Activated T-cell treated with anti-CD3 and anti-CD28 coated beads, Interleukin-2, amount 50 U/mL, for 4 hours (primary cell): ENCODE measurements around the gene NOS3. TPM values are rescaled to one million over a fixed set of nuclear protein-coding genes. Genes with fewer than 3 reads are reported as not detected.
A peak's percentile ranks its signal among the peaks of the same experiment; 100 is the strongest.

Source experiments
- ATAC-seq, 2 donors: fragments of 200-7000 bp; cut with Tn5 transposase; one replicate each; pipeline ENCODE4 v1.10.0; 2021
- DNase-seq: peaks from one replicate; pipeline ENCODE4 v3.0.0-alpha.2; 2020
- H3K27me3 Mint-ChIP-seq: one replicate; pipeline ENCODE4 v1.8.0; 2021; ENCODE audit warnings: low read depth, mixed read lengths
- H3K36me3 Mint-ChIP-seq: one replicate; pipeline ENCODE4 v1.8.0; 2022; ENCODE audit warnings: mixed read lengths; ENCODE audit not compliant: insufficient read depth
- H3K4me1 Mint-ChIP-seq: one replicate; pipeline ENCODE4 v1.8.0; 2021; ENCODE audit warnings: low read depth, mixed read lengths
- H3K4me3 Mint-ChIP-seq: one replicate; pipeline ENCODE4 v1.8.0; 2021; ENCODE audit warnings: mild to moderate bottlenecking, moderate library complexity, mixed read lengths
- H3K9me3 Mint-ChIP-seq: one replicate; pipeline ENCODE4 v1.8.0; 2021; ENCODE audit warnings: mixed read lengths
- total RNA-seq, 3 donors: library from RNA; stranded (reverse); gene quantifications; one replicate each; pipeline ENCODE4 v1.2.1, GENCODE V29; 2021

The NOS3 gene
- total RNA-seq, 3 donors from 2014 or later: 5.3 to 9.2 (median 8.2) TPM

DNA sequence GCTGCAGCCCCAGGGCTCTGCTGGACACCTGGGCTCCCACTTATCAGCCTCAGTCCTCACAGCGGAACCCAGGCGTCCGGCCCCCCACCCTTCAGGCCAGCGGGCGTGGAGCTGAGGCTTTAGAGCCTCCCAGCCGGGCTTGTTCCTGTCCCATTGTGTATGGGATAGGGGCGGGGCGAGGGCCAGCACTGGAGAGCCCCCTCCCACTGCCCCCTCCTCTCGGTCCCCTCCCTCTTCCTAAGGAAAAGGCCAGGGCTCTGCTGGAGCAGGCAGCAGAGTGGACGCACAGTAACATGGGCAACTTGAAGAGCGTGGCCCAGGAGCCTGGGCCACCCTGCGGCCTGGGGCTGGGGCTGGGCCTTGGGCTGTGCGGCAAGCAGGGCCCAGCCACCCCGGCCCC lies 2.7 kb downstream of the NOS3 start:
- H3K4me3 Mint-ChIP-seq: no peak overlapping the region
- ATAC-seq: no peak
- H3K4me1 Mint-ChIP-seq: peaks cover 35% of the 10 kb centered on the region
- peaks cover 19% of the 10 kb centered on the region for H3K9me3 Mint-ChIP-seq
- peaks cover 4% of the 10 kb centered on the region for H3K36me3 Mint-ChIP-seq
- no peak for DNase-seq
- H3K27me3 Mint-ChIP-seq: peaks cover 2% of the 10 kb centered on the region

DNA sequence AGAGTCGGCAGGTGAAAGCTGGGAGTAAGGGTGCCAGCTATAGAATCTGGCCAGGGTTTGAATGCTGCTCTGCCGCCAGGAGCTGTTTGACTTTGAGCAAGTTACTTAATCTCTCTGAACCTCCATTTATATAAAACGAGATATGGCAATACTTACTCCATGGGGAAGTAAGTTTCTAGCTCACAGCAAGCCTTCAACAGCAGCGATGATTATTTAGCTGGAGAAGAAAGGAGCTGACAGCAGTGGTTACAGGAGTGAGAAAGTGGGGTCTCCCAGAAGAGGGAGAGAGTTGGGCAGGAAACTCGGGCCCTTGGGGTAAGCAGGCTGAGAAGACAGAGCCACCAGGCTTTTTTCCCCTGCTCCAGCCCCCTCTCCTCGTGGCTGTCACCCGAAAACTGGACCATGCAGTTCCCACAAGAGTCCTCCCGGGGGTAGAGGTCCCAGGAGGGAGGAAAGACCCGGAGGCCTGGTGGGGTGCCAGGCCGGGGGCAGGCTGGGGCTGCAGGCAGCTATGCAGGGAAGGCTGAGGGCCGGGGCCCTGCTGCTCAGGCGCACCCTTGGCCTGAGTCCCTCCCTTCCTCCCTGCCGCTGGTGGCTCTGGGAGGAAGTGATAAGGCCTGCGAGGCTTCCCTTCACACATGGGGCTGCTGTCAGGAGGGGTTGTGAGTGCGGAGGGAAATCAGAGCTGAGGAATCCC lies 3.5 kb downstream of the NOS3 start:
- peaks cover 19% of the 10 kb centered on the region for H3K9me3 Mint-ChIP-seq
- peaks cover 4% of the 10 kb centered on the region for H3K36me3 Mint-ChIP-seq
- ATAC-seq (peak; percentile 65 to 68), DNase-seq (no peak)
- H3K27me3 Mint-ChIP-seq: peaks cover 2% of the 10 kb centered on the region
- no peak overlapping the region for H3K4me3 Mint-ChIP-seq
- peaks cover 37% of the 10 kb centered on the region for H3K4me1 Mint-ChIP-seq

DNA sequence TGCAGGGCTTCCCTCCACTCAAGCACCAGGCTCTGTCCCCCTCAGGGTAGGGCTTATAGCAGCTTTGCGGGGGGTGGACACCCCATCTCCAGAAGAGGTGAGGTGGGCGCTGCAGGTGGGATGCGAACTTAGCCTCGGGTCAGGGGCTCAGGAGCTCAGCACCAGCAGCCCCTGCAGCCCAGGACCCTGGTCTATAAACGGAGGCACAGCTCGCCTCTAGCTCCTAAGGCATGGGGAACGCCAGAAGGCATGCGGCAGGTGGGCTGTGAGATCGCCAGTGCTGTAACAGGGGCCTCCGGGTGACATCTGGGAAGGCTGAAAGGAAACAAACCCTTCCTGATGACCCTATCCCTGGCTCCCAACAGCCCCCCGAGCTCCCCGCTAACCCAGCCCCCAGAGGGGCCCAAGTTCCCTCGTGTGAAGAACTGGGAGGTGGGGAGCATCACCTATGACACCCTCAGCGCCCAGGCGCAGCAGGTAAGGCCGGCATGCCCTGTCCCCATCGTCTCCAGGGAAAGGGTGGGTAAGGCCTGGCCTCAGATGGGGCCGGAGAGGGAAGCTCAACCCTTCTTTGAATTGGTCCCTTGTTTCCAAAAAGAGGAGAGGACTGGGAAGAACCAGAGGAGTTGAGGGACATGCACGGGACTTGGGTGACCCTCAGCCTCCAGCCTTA lies 4.2 kb downstream of the NOS3 start:
- peaks cover 2% of the 10 kb centered on the region for H3K27me3 Mint-ChIP-seq
- H3K36me3 Mint-ChIP-seq: peaks cover 4% of the 10 kb centered on the region
- peaks cover 15% of the 10 kb centered on the region for H3K9me3 Mint-ChIP-seq
- peaks cover 37% of the 10 kb centered on the region for H3K4me1 Mint-ChIP-seq
- ATAC-seq (no peak), DNase-seq (no peak)
- H3K4me3 Mint-ChIP-seq: no peak overlapping the region

DNA sequence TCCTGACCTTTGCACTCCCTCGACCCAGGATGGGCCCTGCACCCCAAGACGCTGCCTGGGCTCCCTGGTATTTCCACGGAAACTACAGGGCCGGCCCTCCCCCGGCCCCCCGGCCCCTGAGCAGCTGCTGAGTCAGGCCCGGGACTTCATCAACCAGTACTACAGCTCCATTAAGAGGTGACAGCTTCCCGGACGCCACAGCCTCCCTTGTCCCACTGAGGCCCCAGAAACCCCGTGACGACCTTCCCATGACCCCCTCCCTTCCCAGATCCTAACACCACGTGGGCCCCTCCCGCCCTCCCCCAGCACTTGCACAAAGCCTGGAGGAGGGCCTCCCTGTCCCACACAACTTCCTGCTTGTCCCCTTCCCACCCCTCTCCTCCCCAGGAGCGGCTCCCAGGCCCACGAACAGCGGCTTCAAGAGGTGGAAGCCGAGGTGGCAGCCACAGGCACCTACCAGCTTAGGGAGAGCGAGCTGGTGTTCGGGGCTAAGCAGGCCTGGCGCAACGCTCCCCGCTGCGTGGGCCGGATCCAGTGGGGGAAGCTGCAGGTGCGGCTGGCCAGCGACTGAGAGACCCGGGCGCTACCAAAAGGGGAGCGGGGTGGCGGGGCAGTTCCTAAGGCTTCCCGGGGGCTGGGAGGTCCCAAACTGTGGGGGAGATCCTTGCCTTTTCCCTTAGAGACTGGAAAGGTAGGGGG lies 5.7 kb downstream of the NOS3 start:
- peak; percentile 32 to 35 for ATAC-seq
- no peak for DNase-seq

DNA sequence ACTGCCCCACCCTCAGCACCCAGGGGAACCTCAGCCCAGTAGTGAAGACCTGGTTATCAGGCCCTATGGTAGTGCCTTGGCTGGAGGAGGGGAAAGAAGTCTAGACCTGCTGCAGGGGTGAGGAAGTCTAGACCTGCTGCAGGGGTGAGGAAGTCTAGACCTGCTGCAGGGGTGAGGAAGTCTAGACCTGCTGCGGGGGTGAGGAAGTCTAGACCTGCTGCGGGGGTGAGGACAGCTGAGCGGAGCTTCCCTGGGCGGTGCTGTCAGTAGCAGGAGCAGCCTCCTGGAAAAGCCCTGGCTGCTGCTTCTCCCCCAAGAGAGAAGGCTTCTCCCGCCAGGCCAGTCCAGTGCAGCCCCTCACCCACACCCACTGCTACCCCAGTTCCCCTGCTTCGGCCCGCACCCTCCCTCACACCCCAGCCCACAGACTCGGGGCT lies 6.3 kb downstream of the NOS3 start:
- Mint-ChIP-seq H3K4me1 (peaks cover 39% of the 10 kb centered on the region), H3K36me3 (peaks cover 2% of the 10 kb centered on the region), H3K4me3 (no peak overlapping the region), H3K9me3 (no peaks in the 10 kb centered on the region), H3K27me3 (peaks cover 2% of the 10 kb centered on the region)
- ATAC-seq (no peak), DNase-seq (no peak)

More for the DNA sequence above, 5.7 kb downstream of the NOS3 start:
- H3K4me3 Mint-ChIP-seq: no peak overlapping the region
- peaks cover 2% of the 10 kb centered on the region for H3K27me3 Mint-ChIP-seq
- H3K36me3 Mint-ChIP-seq: no peaks in the 10 kb centered on the region
- H3K9me3 Mint-ChIP-seq: no peaks in the 10 kb centered on the region
- H3K4me1 Mint-ChIP-seq: peaks cover 39% of the 10 kb centered on the region

DNA sequence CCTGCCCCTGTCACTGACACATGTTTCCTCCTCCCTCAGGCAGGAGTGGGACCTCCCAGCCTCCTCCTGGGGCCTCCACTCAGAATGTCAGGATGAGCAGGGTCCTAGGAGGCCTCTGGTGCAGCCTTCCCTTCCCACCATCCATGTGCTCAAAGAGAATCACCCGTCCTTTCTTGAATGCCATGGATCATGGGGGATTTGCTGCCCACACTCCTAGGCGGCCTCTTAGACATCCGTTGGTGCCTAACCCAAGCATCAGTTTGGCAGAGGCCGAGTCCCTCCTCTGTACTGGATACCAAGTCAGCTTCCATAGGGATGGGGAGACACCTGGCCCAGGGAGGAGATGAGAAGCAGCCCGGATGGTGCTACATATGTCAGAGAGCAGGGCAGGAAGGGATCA lies 7.0 kb downstream of the NOS3 start:
- ATAC-seq (no peak), DNase-seq (no peak)
- Mint-ChIP-seq H3K4me1 (peaks cover 37% of the 10 kb centered on the region), H3K9me3 (no peaks in the 10 kb centered on the region), H3K4me3 (no peak overlapping the region), H3K27me3 (no peaks in the 10 kb centered on the region), H3K36me3 (peaks cover 2% of the 10 kb centered on the region)

DNA sequence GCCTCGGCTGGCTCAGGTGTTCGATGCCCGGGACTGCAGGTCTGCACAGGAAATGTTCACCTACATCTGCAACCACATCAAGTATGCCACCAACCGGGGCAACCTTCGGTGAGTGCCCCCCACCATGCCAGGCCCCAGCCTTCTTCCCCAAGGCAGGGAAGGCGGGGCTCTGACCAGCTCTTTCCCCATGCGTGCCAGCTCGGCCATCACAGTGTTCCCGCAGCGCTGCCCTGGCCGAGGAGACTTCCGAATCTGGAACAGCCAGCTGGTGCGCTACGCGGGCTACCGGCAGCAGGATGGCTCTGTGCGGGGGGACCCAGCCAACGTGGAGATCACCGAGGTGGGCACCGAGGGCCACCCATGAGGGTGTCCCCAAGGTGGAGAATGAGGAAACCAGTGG lies 7.5 kb downstream of the NOS3 start:
- Mint-ChIP-seq H3K36me3 (peaks cover 2% of the 10 kb centered on the region), H3K27me3 (no peaks in the 10 kb centered on the region), H3K9me3 (no peaks in the 10 kb centered on the region), H3K4me1 (peaks cover 37% of the 10 kb centered on the region), H3K4me3 (no peak overlapping the region)
- DNase-seq (no peak), ATAC-seq (no peak)

DNA sequence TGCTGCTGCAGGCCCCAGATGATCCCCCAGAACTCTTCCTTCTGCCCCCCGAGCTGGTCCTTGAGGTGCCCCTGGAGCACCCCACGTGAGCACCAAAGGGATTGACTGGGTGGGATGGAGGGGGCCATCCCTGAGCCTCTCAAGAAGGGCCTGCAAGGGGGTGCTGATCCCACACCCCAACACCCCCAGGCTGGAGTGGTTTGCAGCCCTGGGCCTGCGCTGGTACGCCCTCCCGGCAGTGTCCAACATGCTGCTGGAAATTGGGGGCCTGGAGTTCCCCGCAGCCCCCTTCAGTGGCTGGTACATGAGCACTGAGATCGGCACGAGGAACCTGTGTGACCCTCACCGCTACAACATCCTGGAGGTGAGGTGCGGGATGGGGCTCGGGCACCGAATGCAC lies 8.2 kb downstream of the NOS3 start:
- Mint-ChIP-seq H3K9me3 (no peaks in the 10 kb centered on the region), H3K36me3 (peaks cover 2% of the 10 kb centered on the region), H3K4me3 (no peak overlapping the region), H3K4me1 (peaks cover 35% of the 10 kb centered on the region), H3K27me3 (no peaks in the 10 kb centered on the region)
- ATAC-seq: no peak
- DNase-seq: no peak

DNA sequence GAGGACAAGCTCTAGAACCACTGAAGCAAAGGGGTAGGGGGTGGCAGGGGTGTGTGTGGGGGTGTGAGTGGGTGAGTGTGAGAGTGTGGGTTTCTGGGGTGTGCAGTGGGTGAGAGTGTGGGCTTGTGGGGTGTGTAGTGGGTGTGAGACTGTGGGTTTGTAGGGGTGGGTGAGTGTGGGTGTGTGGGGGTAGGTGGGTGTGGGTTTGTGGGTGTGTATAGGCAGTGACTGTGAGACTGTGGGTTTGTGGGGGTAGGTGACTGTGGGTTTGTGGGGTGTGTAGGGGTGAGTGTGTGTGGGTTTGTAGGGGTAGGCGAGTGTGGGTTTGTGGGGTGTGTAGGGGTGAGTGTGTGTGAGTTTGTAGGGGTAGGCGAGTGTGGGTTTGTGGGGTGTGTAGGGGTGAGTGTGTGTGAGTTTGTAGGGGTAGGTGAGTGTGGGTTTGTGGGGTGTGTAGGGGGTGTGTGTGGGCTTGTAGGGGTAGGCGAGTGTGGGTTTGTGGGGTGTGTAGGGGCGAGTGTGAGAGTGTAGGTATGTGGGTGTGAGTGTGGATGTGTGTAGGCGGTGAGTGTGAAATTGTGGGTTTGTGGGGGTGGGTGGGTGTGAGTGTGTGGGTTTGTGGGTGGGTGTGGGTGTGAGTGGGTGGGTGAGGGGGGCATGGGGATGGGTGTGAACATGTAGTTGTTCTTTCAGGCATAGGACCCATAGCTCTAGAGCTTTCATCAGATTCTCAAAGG lies 8.8 kb downstream of the NOS3 start:
- DNase-seq (no peak), ATAC-seq (no peak)
- no peaks in the 10 kb centered on the region for H3K27me3 Mint-ChIP-seq
- H3K4me1 Mint-ChIP-seq: peaks cover 31% of the 10 kb centered on the region
- peaks cover 4% of the 10 kb centered on the region for H3K36me3 Mint-ChIP-seq
- no peak overlapping the region for H3K4me3 Mint-ChIP-seq
- H3K9me3 Mint-ChIP-seq: no peaks in the 10 kb centered on the region

DNA sequence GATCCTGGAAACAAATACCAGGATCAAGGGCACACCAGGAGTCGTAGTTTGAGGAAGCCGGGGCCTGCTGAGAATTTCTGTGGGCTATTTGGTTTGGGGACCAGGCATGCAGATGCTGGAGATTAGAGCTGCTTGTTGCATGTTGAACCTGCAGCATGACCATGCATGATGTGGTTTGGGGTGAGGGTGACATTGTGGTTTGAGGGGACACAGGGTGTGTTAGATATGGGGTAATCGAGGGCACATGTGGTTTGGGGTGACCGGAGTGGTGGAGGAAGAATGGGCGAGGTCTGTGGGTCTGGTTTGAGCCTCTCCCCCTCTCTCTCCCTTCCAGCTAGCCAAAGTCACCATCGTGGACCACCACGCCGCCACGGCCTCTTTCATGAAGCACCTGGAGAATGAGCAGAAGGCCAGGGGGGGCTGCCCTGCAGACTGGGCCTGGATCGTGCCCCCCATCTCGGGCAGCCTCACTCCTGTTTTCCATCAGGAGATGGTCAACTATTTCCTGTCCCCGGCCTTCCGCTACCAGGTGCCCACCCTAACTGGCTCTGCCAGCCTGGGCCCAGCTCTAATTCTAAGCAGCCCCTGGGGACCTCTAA lies 10.2 kb downstream of the NOS3 start:
- no peak for ATAC-seq
- no peak for DNase-seq
- Mint-ChIP-seq H3K36me3 (peaks cover 4% of the 10 kb centered on the region), H3K9me3 (no peaks in the 10 kb centered on the region), H3K4me3 (no peak overlapping the region), H3K27me3 (no peaks in the 10 kb centered on the region), H3K4me1 (peaks cover 26% of the 10 kb centered on the region)

DNA sequence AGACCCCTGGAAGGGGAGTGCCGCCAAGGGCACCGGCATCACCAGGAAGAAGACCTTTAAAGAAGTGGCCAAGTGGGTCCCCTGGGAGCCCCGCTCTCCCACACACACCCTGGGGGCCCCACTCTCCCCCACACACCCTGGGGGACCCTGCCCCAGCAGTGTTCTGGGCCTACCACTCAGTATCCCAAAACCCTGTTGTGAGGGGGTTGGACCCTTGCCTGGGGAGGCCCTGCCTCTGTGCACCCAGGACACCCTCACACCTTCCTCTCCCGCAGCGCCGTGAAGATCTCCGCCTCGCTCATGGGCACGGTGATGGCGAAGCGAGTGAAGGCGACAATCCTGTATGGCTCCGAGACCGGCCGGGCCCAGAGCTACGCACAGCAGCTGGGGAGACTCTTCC lies 10.7 kb downstream of the NOS3 start:
- ATAC-seq (no peak), DNase-seq (no peak)
- Mint-ChIP-seq H3K27me3 (no peaks in the 10 kb centered on the region), H3K4me3 (no peak overlapping the region), H3K4me1 (peaks cover 25% of the 10 kb centered on the region), H3K36me3 (peaks cover 4% of the 10 kb centered on the region), H3K9me3 (no peaks in the 10 kb centered on the region)

DNA sequence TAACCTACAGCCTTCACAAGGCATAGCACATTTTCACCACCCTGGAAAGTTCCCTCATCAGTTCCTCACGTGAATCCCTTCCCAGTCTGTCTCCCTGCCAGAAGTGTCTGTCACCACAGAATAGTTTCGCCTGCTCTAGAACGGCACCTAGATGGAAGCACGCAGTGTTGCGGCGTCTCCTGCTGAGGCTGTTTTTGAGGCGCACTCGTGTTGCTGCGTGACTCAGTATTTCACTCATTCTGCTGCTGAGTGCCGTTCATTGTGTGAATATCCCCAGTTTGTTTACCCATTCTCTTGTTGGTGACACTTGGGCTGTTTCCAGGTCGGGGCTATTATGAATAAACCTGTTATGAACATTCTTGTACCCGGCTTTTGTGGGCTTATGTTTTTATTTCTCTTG lies 12.8 kb downstream of the NOS3 start:
- DNase-seq: no peak
- no peak for ATAC-seq
- no peaks in the 10 kb centered on the region for H3K27me3 Mint-ChIP-seq
- H3K4me1 Mint-ChIP-seq: peaks cover 23% of the 10 kb centered on the region
- H3K9me3 Mint-ChIP-seq: no peaks in the 10 kb centered on the region
- no peak overlapping the region for H3K4me3 Mint-ChIP-seq
- peaks cover 4% of the 10 kb centered on the region for H3K36me3 Mint-ChIP-seq

DNA sequence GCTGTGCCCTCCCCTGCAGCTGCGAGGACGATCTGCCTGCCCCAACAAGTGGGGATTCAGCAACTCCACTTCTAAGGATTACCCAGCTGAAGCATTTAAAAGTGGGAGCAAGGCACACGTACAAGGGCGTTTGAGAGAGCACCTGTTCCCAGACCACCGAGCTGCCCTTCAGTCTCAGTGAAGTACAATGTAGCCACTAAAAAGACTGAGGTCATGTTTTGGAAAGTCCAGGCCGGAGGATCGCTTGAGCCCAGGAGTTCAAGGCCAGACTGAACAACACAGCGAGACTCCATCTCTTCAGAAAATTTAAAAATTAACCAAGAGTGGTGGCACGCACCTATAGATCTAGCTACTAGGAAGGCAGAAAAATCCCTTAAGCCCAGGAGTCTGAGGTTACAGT lies 14.7 kb downstream of the NOS3 start:
- no peak for DNase-seq
- Mint-ChIP-seq H3K9me3 (no peaks in the 10 kb centered on the region), H3K27me3 (no peaks in the 10 kb centered on the region), H3K4me1 (peaks cover 27% of the 10 kb centered on the region), H3K4me3 (no peak overlapping the region), H3K36me3 (peaks cover 4% of the 10 kb centered on the region)
- no peak for ATAC-seq
